Upper lobe of right lung (tissue), 1 donor: ENCODE measurements around the gene ASPSCR1. TPM values are rescaled to one million over a fixed set of nuclear protein-coding genes. Genes with fewer than 3 reads are reported as not detected.

ENCODE experiments used
- ATAC-seq: fragments of 200-7000 bp; cut with Tn5 transposase; one replicate; pipeline ENCODE4 v1.9.1; 2020; ENCODE audit warnings: mild to moderate bottlenecking, moderate library complexity
- DNase-seq: peaks from one replicate; pipeline ENCODE4 v3.0.0-alpha.2; 2020
- H3K27ac ChIP-seq: fragments of 200-600 bp; one replicate; pipeline ENCODE4 v1.8.0; 2022
- H3K27me3 ChIP-seq: fragments of 200-600 bp; one replicate; pipeline ENCODE4 v1.8.0; 2022; ENCODE audit warnings: mild to moderate bottlenecking
- H3K36me3 ChIP-seq: fragments of 200-600 bp; one replicate; pipeline ENCODE4 v1.8.0; 2022
- H3K4me1 ChIP-seq: fragments of 200-600 bp; one replicate; pipeline ENCODE4 v1.8.0; 2022
- H3K4me3 ChIP-seq: fragments of 200-600 bp; one replicate; pipeline ENCODE4 v1.8.0; 2022; ENCODE audit warnings: mild to moderate bottlenecking
- H3K9me3 ChIP-seq: fragments of 200-600 bp; one replicate; pipeline ENCODE4 v1.8.0; 2022
- intact Hi-C: fragments of 100-400 bp; cut with DNase I; formaldehyde crosslinking; loops from one replicate; pipeline ENCODE4 v1.11.0; 2022
- total RNA-seq: library from RNA; stranded (reverse); fragmentation: NEBNext Ultra II Directional; extraction: Animal tissue kit (Norgen Biotek cat#: 25700); gene quantifications from one replicate; pipeline ENCODE4 v1.2.1, GENCODE V29; 2021
- TF ChIP-seq, protein P1 (sequence below): fragments of 200-600 bp; IDR thresholded peaks from one replicate; pipeline ENCODE4 v1.8.0; 2022; ENCODE audit warnings: antibody characterized with exemption
- donor health status: DM: no; HTN: yes; CAD: no; lungs with severe emphysema.

Gene ASPSCR1
- total RNA-seq, 1 donor from 2014 or later = 50.3 TPM

DNA sequence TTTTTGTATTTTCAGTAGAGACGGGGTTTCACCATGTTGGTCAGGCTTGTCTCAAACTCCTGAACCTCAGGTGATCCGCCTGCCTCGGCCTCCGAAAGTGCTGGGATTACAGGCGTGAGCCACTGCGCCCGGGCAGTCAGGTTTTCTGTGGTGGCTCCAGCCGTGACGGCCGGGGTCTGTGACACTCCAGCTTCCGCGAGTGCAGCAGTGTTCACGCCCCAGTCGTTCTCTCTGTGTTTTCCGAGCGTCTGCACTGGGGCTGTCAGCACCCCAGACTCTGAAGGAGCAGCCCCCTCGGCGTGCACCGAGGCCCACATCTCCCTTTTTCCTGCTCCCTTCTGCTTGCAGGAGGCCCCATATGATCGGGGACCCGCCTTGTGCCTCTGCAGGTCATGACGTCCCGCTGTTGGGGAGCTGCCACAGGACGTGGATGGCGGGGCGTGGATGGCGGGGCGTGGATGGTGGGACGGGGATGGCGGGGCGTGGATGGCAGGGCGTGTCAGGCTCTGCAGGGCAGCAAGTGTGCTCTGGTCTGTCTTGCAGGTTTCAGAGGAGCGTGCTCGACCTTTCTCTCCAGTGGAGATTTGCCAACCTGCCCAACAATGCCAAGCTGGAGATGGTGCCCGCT lies 5.7 kb downstream of the ASPSCR1 start:
- Histone ChIP-seq H3K9me3 (no peaks in the 10 kb centered on the region), H3K27ac (no peak overlapping the region), H3K27me3 (no peaks in the 10 kb centered on the region), H3K4me3 (no peak overlapping the region), H3K36me3 (peaks cover 26% of the 10 kb centered on the region), H3K4me1 (peaks cover 16% of the 10 kb centered on the region)
- no peak for DNase-seq
- intact Hi-C loops = no loop called here
- TF ChIP-seq, protein P1, sequence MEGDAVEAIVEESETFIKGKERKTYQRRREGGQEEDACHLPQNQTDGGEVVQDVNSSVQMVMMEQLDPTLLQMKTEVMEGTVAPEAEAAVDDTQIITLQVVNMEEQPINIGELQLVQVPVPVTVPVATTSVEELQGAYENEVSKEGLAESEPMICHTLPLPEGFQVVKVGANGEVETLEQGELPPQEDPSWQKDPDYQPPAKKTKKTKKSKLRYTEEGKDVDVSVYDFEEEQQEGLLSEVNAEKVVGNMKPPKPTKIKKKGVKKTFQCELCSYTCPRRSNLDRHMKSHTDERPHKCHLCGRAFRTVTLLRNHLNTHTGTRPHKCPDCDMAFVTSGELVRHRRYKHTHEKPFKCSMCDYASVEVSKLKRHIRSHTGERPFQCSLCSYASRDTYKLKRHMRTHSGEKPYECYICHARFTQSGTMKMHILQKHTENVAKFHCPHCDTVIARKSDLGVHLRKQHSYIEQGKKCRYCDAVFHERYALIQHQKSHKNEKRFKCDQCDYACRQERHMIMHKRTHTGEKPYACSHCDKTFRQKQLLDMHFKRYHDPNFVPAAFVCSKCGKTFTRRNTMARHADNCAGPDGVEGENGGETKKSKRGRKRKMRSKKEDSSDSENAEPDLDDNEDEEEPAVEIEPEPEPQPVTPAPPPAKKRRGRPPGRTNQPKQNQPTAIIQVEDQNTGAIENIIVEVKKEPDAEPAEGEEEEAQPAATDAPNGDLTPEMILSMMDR = no peak
- no peak for ATAC-seq

DNA sequence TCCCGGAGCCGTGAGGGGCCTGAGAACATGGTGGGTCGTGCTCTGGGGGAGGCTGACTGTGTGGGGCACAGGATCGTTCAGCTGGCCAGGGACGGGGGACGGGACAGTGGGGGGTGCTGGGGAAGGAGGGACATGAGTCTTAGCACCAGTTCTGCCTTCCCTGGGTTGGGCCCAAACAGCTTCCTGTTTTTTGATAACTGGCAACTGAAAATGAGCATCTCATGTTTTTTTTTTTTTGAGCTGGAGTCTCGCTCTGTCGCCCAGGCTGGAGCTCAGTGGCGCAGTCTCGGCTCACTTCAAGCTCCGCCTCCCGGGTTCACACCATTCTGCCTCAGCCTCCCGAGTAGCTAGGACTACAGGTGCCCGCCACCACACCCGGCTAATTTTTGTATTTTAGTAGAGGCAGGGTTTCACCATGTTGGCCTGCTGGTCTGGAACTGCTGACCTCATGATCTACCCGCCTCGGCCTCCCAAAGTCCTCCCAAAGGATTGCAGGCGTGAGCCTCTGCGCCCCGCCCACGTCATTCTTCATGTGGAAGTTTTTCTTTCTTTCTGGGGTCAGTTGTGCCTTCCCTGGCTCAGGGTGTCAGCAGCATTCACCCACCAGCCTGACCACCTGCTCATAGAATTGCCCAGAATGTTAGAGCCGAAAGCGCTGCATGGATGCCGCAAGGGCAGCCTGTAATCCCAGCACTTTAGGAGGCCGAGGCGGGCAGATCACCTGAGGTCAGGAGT lies 6.4 kb downstream of the ASPSCR1 start:
- intact Hi-C loops = no loop called here
- TF ChIP-seq, protein P1 = no peak
- Histone ChIP-seq H3K9me3 (no peaks in the 10 kb centered on the region), H3K27ac (no peak overlapping the region), H3K4me1 (peaks cover 11% of the 10 kb centered on the region), H3K27me3 (no peaks in the 10 kb centered on the region), H3K36me3 (peaks cover 26% of the 10 kb centered on the region), H3K4me3 (no peak overlapping the region)
- ATAC-seq (no peak), DNase-seq (no peak)

DNA sequence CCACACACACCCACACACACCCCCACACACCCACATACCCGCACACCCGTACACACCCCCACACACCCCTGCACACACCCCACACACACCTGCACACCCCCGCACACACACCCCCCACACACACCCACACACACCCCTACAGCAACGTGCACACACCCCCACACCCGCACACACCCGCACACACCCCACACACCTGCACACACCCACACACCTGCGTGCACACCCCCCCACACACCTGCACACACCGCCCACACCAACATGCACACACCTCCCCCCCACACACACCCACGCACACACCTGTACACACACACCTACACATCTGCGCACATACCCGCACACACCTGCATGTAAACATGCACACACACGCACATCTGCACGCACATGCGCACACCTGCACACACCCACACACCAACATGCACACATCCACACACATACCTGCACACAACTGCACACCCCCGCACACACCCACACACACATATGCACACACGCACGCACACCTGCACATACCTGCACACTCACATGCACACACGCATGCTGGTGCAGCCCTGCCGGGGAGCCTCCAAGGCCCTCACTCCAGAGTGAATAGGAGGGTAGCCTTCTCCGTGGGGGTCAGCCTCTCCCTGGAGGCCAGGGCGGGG lies 7.5 kb downstream of the ASPSCR1 start:
- Histone ChIP-seq H3K27ac (no peak overlapping the region), H3K36me3 (peaks cover 26% of the 10 kb centered on the region), H3K9me3 (no peaks in the 10 kb centered on the region), H3K4me1 (peaks cover 9% of the 10 kb centered on the region), H3K4me3 (no peak overlapping the region), H3K27me3 (no peaks in the 10 kb centered on the region)
- no peak for ATAC-seq
- no peak for DNase-seq
- TF ChIP-seq, protein P1 = no peak
- intact Hi-C loops = no loop called here

DNA sequence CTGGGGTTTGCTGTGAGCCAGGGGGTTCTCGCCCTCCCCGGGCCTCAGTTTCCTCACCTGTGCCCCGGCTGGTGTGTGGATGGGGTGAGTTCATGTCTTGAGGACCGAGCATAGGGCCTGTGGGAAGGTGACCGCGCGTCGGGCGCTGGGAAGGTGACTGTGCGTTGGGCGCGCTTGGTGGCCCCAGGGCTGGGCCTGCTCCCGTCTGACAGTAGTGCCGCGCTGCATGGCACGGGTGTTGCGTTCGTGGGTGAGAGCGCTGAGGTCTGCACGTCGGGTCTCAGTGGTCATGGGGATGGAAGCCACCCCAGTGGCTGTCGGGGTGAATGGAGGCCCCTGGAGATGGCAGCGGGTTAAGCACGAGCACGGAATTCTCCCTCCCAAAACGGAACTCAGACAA lies 9.2 kb downstream of the ASPSCR1 start:
- DNase-seq = no peak
- TF ChIP-seq, protein P1 = no peak

DNA sequence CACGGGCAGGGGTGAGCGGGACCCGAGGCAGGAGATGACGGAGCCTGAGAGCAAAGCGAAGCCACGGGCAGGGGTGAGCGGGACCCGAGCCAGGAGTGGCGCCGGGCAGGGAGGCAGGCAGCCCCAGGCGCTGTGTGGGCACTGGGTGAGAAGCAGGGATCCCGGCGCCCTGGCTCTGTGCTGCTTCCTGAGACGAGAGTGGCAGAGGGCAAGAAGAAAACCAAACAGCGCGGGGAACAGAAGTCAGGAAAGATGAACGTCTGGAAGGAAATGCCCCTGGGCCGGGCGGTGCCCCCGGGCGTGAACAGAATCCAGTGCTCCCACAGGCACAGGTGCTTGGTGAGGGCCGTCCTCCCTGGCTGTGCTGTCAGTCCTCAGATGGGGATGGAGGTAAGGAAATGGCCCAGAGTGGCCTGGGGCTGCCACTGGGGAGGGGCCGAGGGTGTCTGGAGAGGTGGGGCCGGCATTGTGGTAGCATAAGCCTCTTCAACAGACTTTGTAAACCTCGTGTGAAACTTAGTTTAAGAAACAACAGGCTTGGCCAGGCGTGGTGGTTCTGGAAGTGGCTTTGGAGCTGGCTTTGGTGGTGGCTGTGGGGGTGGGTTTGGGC lies 9.8 kb downstream of the ASPSCR1 start:
- Histone ChIP-seq H3K27me3 (no peaks in the 10 kb centered on the region), H3K4me3 (no peak overlapping the region), H3K36me3 (peaks cover 26% of the 10 kb centered on the region), H3K27ac (no peak overlapping the region), H3K4me1 (peaks cover 16% of the 10 kb centered on the region), H3K9me3 (no peaks in the 10 kb centered on the region)
- ATAC-seq = no peak
- TF ChIP-seq, protein P1 = no peak
- no peak for DNase-seq
- intact Hi-C loops = no loop called here

More for the DNA sequence above, 9.2 kb downstream of the ASPSCR1 start:
- H3K27ac ChIP-seq = no peak overlapping the region
- no peak overlapping the region for H3K4me3 ChIP-seq
- no peaks in the 10 kb centered on the region for H3K27me3 ChIP-seq
- no peaks in the 10 kb centered on the region for H3K9me3 ChIP-seq
- intact Hi-C loops = no loop called here
- no peak for ATAC-seq
- peaks cover 26% of the 10 kb centered on the region for H3K36me3 ChIP-seq
- peaks cover 12% of the 10 kb centered on the region for H3K4me1 ChIP-seq
